WI38 (cell line): ENCODE results near the gene TMX4.

Experiments used
- H3K4me3 ChIP-seq: 2 replicates; pipeline ENCODE4 v1.5.1; 2011; ENCODE audit warnings: low read depth, mild to moderate bottlenecking, control low read depth, low read length
- CTCF ChIP-seq: IDR thresholded peaks from 2 replicates; pipeline ENCODE4 v1.5.1; 2012; ENCODE audit warnings: low read depth, mild to moderate bottlenecking, control low read depth, low read length

Gene TMX4

GRCh38 chr20:8019998-8020247 lies 362 bp upstream of the TMX4 start:
- TF ChIP-seq CTCF: no peak
- H3K4me3 ChIP-seq: peak overlapping the region; percentile 79

GRCh38 chr20:8018958-8019245 lies 659 bp downstream of the TMX4 start:
- peak overlapping the region; percentile 79 for H3K4me3 ChIP-seq
- TF ChIP-seq CTCF: no peak

- TF ChIP-seq CTCF: no peak
- no peak overlapping the region for H3K4me3 ChIP-seq
These were observed 6.8 kb downstream of the TMX4 start for GRCh38 chr20:8012724-8013123.

- TF ChIP-seq CTCF: no peak
- H3K4me3 ChIP-seq: no peak overlapping the region
These were observed 10.8 kb downstream of the TMX4 start for GRCh38 chr20:8008733-8009132.

GRCh38 chr20:8007490-8007889 lies 12.1 kb downstream of the TMX4 start:
- H3K4me3 ChIP-seq: no peak overlapping the region
- TF ChIP-seq CTCF: no peak

- TF ChIP-seq CTCF: no peak
- H3K4me3 ChIP-seq: no peak overlapping the region
These were observed 13.8 kb downstream of the TMX4 start for GRCh38 chr20:8005575-8006366.

GRCh38 chr20:8005033-8005432 lies 14.5 kb downstream of the TMX4 start:
- TF ChIP-seq CTCF: no peak
- H3K4me3 ChIP-seq: no peak overlapping the region
